H9 (cell line): ENCODE data around the gene LRSAM1. TPM values are rescaled to one million over a fixed set of nuclear protein-coding genes. Genes with fewer than 3 reads are reported as not detected.

Source experiments
- DNase-seq: peaks from one replicate; pipeline ENCODE4 v3.0.0-alpha.2; 2017
- H2AFZ ChIP-seq: one replicate; pipeline ENCODE4 v1.6.1; 2013; ENCODE audit warnings: mild to moderate bottlenecking, low read length, control low read depth, moderate library complexity
- H2AK5ac ChIP-seq: 2 replicates; pipeline ENCODE4 v1.6.1; 2013; ENCODE audit warnings: low read length, control low read depth, mixed read lengths; ENCODE audit not compliant: insufficient read length
- H2BK120ac ChIP-seq: one replicate; pipeline ENCODE4 v1.6.1; 2013; ENCODE audit warnings: low read depth, mild to moderate bottlenecking, low read length, control low read depth, inconsistent platforms; ENCODE audit not compliant: poor library complexity, severe bottlenecking
- H2BK12ac ChIP-seq: 2 replicates; pipeline ENCODE4 v1.6.1; 2013; ENCODE audit warnings: low read length, control low read depth, mixed read lengths, low read depth; ENCODE audit not compliant: insufficient read length
- H2BK15ac ChIP-seq: 2 replicates; pipeline ENCODE4 v1.6.1; 2013; ENCODE audit warnings: low read depth, low read length, control low read depth
- H2BK20ac ChIP-seq: one replicate; pipeline ENCODE4 v1.6.1; 2013; ENCODE audit warnings: low read depth, mild to moderate bottlenecking, low read length, control low read depth, inconsistent platforms; ENCODE audit not compliant: poor library complexity, severe bottlenecking
- H2BK5ac ChIP-seq: 2 replicates; pipeline ENCODE4 v1.6.1; 2013; ENCODE audit warnings: low read length, control low read depth, mixed read lengths; ENCODE audit not compliant: insufficient read length
- H3K14ac ChIP-seq: 2 replicates; pipeline ENCODE4 v1.6.1; 2013; ENCODE audit warnings: low read length, control low read depth; ENCODE audit not compliant: insufficient read depth
- H3K18ac ChIP-seq: 2 replicates; pipeline ENCODE4 v1.6.1; 2013; ENCODE audit warnings: low read depth, mild to moderate bottlenecking, mixed read lengths, low read length, control low read depth; ENCODE audit not compliant: insufficient read length
- H3K23ac ChIP-seq: 2 replicates; pipeline ENCODE4 v1.6.1; 2013; ENCODE audit warnings: low read length, control low read depth, mixed read lengths, low read depth; ENCODE audit not compliant: insufficient read length
- H3K23me2 ChIP-seq: 2 replicates; pipeline ENCODE4 v1.6.1; 2013; ENCODE audit warnings: low read depth, mild to moderate bottlenecking, mixed read lengths, low read length, control low read depth; ENCODE audit not compliant: insufficient read length, poor library complexity, severe bottlenecking
- H3K27ac ChIP-seq: 2 replicates; pipeline ENCODE4 v1.5.1; 2013; ENCODE audit warnings: low read length, control low read depth, mixed read lengths, low read depth; ENCODE audit not compliant: insufficient read length
- H3K27me3 ChIP-seq: 2 replicates; pipeline ENCODE4 v1.6.1; 2013; ENCODE audit warnings: low read length, control low read depth, inconsistent platforms; ENCODE audit not compliant: insufficient read depth
- H3K4ac ChIP-seq: 2 replicates; pipeline ENCODE4 v1.6.1; 2013; ENCODE audit warnings: low read depth, mild to moderate bottlenecking, control low read depth, inconsistent platforms, low read length, moderate library complexity
- H3K4me1 ChIP-seq: 2 replicates; pipeline ENCODE4 v1.6.1; 2013; ENCODE audit warnings: low read length, control low read depth, inconsistent platforms; ENCODE audit not compliant: insufficient read depth
- H3K4me2 ChIP-seq: 2 replicates; pipeline ENCODE4 v1.6.1; 2013; ENCODE audit warnings: low read length, control low read depth, mixed read lengths; ENCODE audit not compliant: insufficient read length, insufficient read depth
- H3K56ac ChIP-seq: 2 replicates; pipeline ENCODE4 v1.6.1; 2013; ENCODE audit warnings: low read depth, mild to moderate bottlenecking, mixed read lengths, low read length, control low read depth; ENCODE audit not compliant: insufficient read length
- H3K79me1 ChIP-seq: 2 replicates; pipeline ENCODE4 v1.6.1; 2013; ENCODE audit warnings: low read depth, mild to moderate bottlenecking, moderate library complexity, low read length, control low read depth, inconsistent platforms; ENCODE audit not compliant: insufficient read depth, poor library complexity, severe bottlenecking
- H3K79me2 ChIP-seq: 2 replicates; pipeline ENCODE4 v1.6.1; 2013; ENCODE audit warnings: low read length, control low read depth, inconsistent platforms; ENCODE audit not compliant: insufficient read depth
- H3K9ac ChIP-seq: 2 replicates; pipeline ENCODE4 v1.6.1; 2013; ENCODE audit warnings: low read length, control low read depth, mixed read lengths; ENCODE audit not compliant: insufficient read length; ENCODE audit errors: extremely low read depth
- H3K9me3 ChIP-seq: one replicate; pipeline ENCODE4 v1.6.1; 2013; ENCODE audit warnings: low read depth, low read length, inconsistent platforms; ENCODE audit not compliant: control insufficient read depth
- H3T11ph ChIP-seq: one replicate; pipeline ENCODE4 v1.6.1; 2013; ENCODE audit warnings: mild to moderate bottlenecking, low read length, control low read depth, inconsistent platforms
- H4K20me1 ChIP-seq: one replicate; pipeline ENCODE4 v1.6.1; 2013; ENCODE audit not compliant: control insufficient read depth, insufficient read length, insufficient read depth
- H4K5ac ChIP-seq: 2 replicates; pipeline ENCODE4 v1.6.1; 2013; ENCODE audit warnings: low read depth, mild to moderate bottlenecking, mixed read lengths, low read length, control low read depth; ENCODE audit not compliant: insufficient read length
- H4K8ac ChIP-seq: replicated peaks from 2 replicates; pipeline ENCODE4 v1.6.1; 2013; ENCODE audit warnings: low read length, control low read depth, mixed read lengths, low read depth; ENCODE audit not compliant: insufficient read length
- H4K91ac ChIP-seq: 2 replicates; pipeline ENCODE4 v1.6.1; 2013; ENCODE audit warnings: low read depth, mild to moderate bottlenecking, moderate library complexity, mixed read lengths, low read length, control low read depth; ENCODE audit not compliant: insufficient read length
- H3K27ac Mint-ChIP-seq, 3 experiments: 2 replicates in 2 of 3; 3 replicates in 1 of 3; pipeline ENCODE4 v1.8.0; 2020 to 2021; ENCODE audit warnings: mixed read lengths in 3 of 3, mild to moderate bottlenecking in 1 of 3, moderate library complexity in 1 of 3
- H3K27me3 Mint-ChIP-seq: 2 replicates; pipeline ENCODE4 v1.8.0; 2021; ENCODE audit warnings: low read depth, mild to moderate bottlenecking, moderate library complexity, mixed read lengths
- H3K36me3 Mint-ChIP-seq, 3 experiments: 2 replicates in 2 of 3; 3 replicates in 1 of 3; pipeline ENCODE4 v1.8.0; 2020 to 2021; ENCODE audit warnings: low read depth in 3 of 3, mixed read lengths in 3 of 3; ENCODE audit not compliant: insufficient read depth in 1 of 3
- H3K4me1 Mint-ChIP-seq, 2 experiments: 2 replicates each; pipeline ENCODE4 v1.8.0; 2020; ENCODE audit warnings: mixed read lengths in 2 of 2
- H3K4me3 Mint-ChIP-seq, 2 experiments: 2 replicates in 1 of 2; 3 replicates in 1 of 2; pipeline ENCODE4 v1.8.0; 2020 to 2021; ENCODE audit warnings: mild to moderate bottlenecking in 2 of 2, mixed read lengths in 2 of 2, moderate library complexity in 1 of 2
- H3K9me3 Mint-ChIP-seq, 2 experiments: 2 replicates in 1 of 2; 3 replicates in 1 of 2; pipeline ENCODE4 v1.8.0; 2020; ENCODE audit warnings: mild to moderate bottlenecking in 2 of 2, mixed read lengths in 2 of 2, moderate library complexity in 1 of 2
- WGBS: extraction: QIAGEN DNeasy Blood & Tissue Kit; methylation state at CpG from one replicate; pipeline ENCODE4 v1.1.7; 2013; ENCODE audit warnings: missing lambda C conversion rate, low lambda C conversion rate, mixed read lengths; ENCODE audit not compliant: insufficient read length; ENCODE audit errors: extremely low coverage; 5-methylcytosine and 5-hydroxymethylcytosine counted together
- total RNA-seq: library from RNA; stranded (reverse); gene quantifications from 2 replicates; pipeline ENCODE4 v1.2.1, GENCODE V29; 2021
- TF ChIP-seq, protein P1 (sequence below): fragments of 200-600 bp; sonication (generic); conservative IDR thresholded peaks from 3 replicates; pipeline ENCODE4 v1.8.0; 2021; ENCODE audit warnings: antibody characterized with exemption, mild to moderate bottlenecking

The LRSAM1 gene
- total RNA-seq, 1 experiment from 2014 or later: 16.2 TPM

DNA sequence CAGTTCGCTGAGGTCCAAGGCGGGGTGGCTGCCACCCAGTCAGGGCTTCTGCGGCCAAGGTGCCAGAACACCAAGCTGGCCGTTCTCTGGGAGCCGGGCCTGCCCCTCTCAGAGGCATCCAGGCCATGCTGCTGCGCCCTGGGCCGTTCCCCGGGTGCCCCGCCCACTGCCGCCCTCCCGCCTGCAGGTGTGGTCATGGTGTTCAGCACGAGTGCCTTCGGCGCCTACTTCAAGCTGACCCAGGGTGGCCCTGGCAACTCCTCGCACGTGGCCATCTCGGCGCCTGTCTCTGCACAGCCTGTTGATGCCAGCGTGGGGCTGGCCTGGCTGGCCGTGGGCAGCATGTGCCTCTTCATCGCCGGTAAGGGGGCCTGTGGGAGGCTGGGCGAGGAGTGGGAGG is 46.7 kb upstream of the LRSAM1 start:
- Mint-ChIP-seq H3K36me3 (peaks cover 9 to 25% (median 19%) of the 10 kb centered on the region in 3 experiments; a peak in 6 of 7 replicates), H3K27ac (no peak overlapping the region), H3K9me3 (no peaks in the 10 kb centered on the region), H3K4me3 (no peak overlapping the region), H3K4me1 (no peaks in the 10 kb centered on the region), H3K27me3 (no peaks in the 10 kb centered on the region)
- Histone ChIP-seq H2BK20ac (no peak overlapping the region), H3K18ac (no peak overlapping the region), H3K23me2 (no peaks in the 10 kb centered on the region), H4K5ac (no peak overlapping the region), H4K20me1 (no peaks in the 10 kb centered on the region), H3K14ac (no peak overlapping the region), H4K91ac (no peak overlapping the region), H3K9ac (no peak overlapping the region), H2BK5ac (no peak overlapping the region), H3K56ac (no peak overlapping the region), H4K8ac (no peak overlapping the region), H2BK12ac (no peak overlapping the region), H3K79me1 (no peaks in the 10 kb centered on the region), H2AK5ac (no peak overlapping the region), H3K23ac (no peak overlapping the region), H2BK120ac (no peak overlapping the region), H2BK15ac (no peak overlapping the region), H3K79me2 (no peaks in the 10 kb centered on the region), H3K27me3 (no peaks in the 10 kb centered on the region), H3T11ph (no peak overlapping the region), H3K4me1 (no peaks in the 10 kb centered on the region), H3K9me3 (no peaks in the 10 kb centered on the region), H3K27ac (no peak overlapping the region), H3K4me2 (no peak overlapping the region), H2AFZ (no peak overlapping the region), H3K4ac (no peak overlapping the region)
- no CpG with 5 or more reads among the region's 23 CpGs for WGBS
- TF ChIP-seq, protein P1, sequence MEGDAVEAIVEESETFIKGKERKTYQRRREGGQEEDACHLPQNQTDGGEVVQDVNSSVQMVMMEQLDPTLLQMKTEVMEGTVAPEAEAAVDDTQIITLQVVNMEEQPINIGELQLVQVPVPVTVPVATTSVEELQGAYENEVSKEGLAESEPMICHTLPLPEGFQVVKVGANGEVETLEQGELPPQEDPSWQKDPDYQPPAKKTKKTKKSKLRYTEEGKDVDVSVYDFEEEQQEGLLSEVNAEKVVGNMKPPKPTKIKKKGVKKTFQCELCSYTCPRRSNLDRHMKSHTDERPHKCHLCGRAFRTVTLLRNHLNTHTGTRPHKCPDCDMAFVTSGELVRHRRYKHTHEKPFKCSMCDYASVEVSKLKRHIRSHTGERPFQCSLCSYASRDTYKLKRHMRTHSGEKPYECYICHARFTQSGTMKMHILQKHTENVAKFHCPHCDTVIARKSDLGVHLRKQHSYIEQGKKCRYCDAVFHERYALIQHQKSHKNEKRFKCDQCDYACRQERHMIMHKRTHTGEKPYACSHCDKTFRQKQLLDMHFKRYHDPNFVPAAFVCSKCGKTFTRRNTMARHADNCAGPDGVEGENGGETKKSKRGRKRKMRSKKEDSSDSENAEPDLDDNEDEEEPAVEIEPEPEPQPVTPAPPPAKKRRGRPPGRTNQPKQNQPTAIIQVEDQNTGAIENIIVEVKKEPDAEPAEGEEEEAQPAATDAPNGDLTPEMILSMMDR: no peak
- DNase-seq: peak; percentile 32
